ENCODE data around the gene SCARB1. TPM values are rescaled to one million over a fixed set of nuclear protein-coding genes. Genes with fewer than 3 reads are reported as not detected.

Gene SCARB1
- total and polyA plus RNA-seq, 5 donors from 2014 or later: 0.52 to 1.2 (median 0.75) TPM

GRCh38 chr12:124817076-124818000 lies 46.3 kb downstream of the SCARB1 start:
- H3K4me3 Mint-ChIP-seq: no peak overlapping the region
- H3K4me1 ChIP-seq (ENCODE audit: control insufficient read depth, insufficient read depth, low read length, poor library complexity, severe bottlenecking): no peaks in the 10 kb centered on the region
- no peaks in the 10 kb centered on the region for H3K27me3 ChIP-seq (ENCODE audit: control insufficient read depth, insufficient read depth, low read length)
- peaks cover 15% of the 10 kb centered on the region for H3K36me3 Mint-ChIP-seq
- no peak for ATAC-seq (ENCODE audit: low read depth in 2 of 2)
- H3K27ac ChIP-seq (ENCODE audit: insufficient read depth, low read length, poor library complexity, severe bottlenecking): no peak overlapping the region
- H3K9me3 ChIP-seq (ENCODE audit: control insufficient read depth in 2 of 2, low read length in 2 of 2): no peaks in the 10 kb centered on the region
- H3K27me3 Mint-ChIP-seq: no peaks in the 10 kb centered on the region
- no peak for DNase-seq
- H3K4me1 Mint-ChIP-seq: no peaks in the 10 kb centered on the region
- peaks cover 0 to 1% (median 0%) of the 10 kb centered on the region in 7 donors for H3K9me3 Mint-ChIP-seq
- H3K4me3 ChIP-seq (ENCODE audit: low read depth, low read length): no peak overlapping the region
- H3K36me3 ChIP-seq (ENCODE audit: control insufficient read depth, insufficient read depth, low read length): no peaks in the 10 kb centered on the region
- H3K27ac Mint-ChIP-seq: no peak overlapping the region

- no peak overlapping the region for H3K27ac Mint-ChIP-seq
- ATAC-seq (ENCODE audit: low read depth in 2 of 2): no peak
- no peak overlapping the region for H3K4me3 ChIP-seq (ENCODE audit: low read depth, low read length)
- H3K27ac ChIP-seq (ENCODE audit: insufficient read depth, low read length, poor library complexity, severe bottlenecking): no peak overlapping the region
- H3K4me3 Mint-ChIP-seq: no peak overlapping the region
- H3K9me3 ChIP-seq (ENCODE audit: control insufficient read depth in 2 of 2, low read length in 2 of 2): no peaks in the 10 kb centered on the region
- H3K27me3 Mint-ChIP-seq: no peaks in the 10 kb centered on the region
- H3K36me3 Mint-ChIP-seq: peaks cover 15% of the 10 kb centered on the region
- H3K9me3 Mint-ChIP-seq: peaks cover 0 to 1% (median 0%) of the 10 kb centered on the region in 7 donors
- H3K4me1 Mint-ChIP-seq: no peaks in the 10 kb centered on the region
- H3K36me3 ChIP-seq (ENCODE audit: control insufficient read depth, insufficient read depth, low read length): no peaks in the 10 kb centered on the region
- H3K4me1 ChIP-seq (ENCODE audit: control insufficient read depth, insufficient read depth, low read length, poor library complexity, severe bottlenecking): no peaks in the 10 kb centered on the region
- no peak for DNase-seq
- no peaks in the 10 kb centered on the region for H3K27me3 ChIP-seq (ENCODE audit: control insufficient read depth, insufficient read depth, low read length)
Measured at GRCh38 chr12:124816295-124816854, 47.3 kb downstream of the SCARB1 start.

GRCh38 chr12:124814741-124815613 lies 48.7 kb downstream of the SCARB1 start:
- Histone ChIP-seq H3K27ac (ENCODE audit: insufficient read depth, low read length, poor library complexity, severe bottlenecking) (no peak overlapping the region), H3K27me3 (ENCODE audit: control insufficient read depth, insufficient read depth, low read length) (no peaks in the 10 kb centered on the region), H3K4me1 (ENCODE audit: control insufficient read depth, insufficient read depth, low read length, poor library complexity, severe bottlenecking) (no peaks in the 10 kb centered on the region), H3K4me3 (ENCODE audit: low read depth, low read length) (no peak overlapping the region), H3K36me3 (ENCODE audit: control insufficient read depth, insufficient read depth, low read length) (no peaks in the 10 kb centered on the region), H3K9me3 (ENCODE audit: control insufficient read depth in 2 of 2, low read length in 2 of 2) (no peaks in the 10 kb centered on the region)
- peaks cover 15% of the 10 kb centered on the region for H3K36me3 Mint-ChIP-seq
- no peak overlapping the region for H3K27ac Mint-ChIP-seq
- DNase-seq (no peak), ATAC-seq (ENCODE audit: low read depth in 2 of 2) (no peak)
- H3K4me1 Mint-ChIP-seq: no peaks in the 10 kb centered on the region
- H3K27me3 Mint-ChIP-seq: no peaks in the 10 kb centered on the region
- peaks cover 0 to 1% (median 0%) of the 10 kb centered on the region in 7 donors for H3K9me3 Mint-ChIP-seq
- no peak overlapping the region for H3K4me3 Mint-ChIP-seq

GRCh38 chr12:124813782-124814181 lies 49.9 kb downstream of the SCARB1 start:
- no peak overlapping the region for H3K4me3 ChIP-seq (ENCODE audit: low read depth, low read length)
- H3K27me3 ChIP-seq (ENCODE audit: control insufficient read depth, insufficient read depth, low read length): no peaks in the 10 kb centered on the region
- ATAC-seq (ENCODE audit: low read depth in 2 of 2) (no peak), DNase-seq (no peak)
- peaks cover 15% of the 10 kb centered on the region for H3K36me3 Mint-ChIP-seq
- no peaks in the 10 kb centered on the region for H3K4me1 Mint-ChIP-seq
- H3K27ac Mint-ChIP-seq: no peak overlapping the region
- no peaks in the 10 kb centered on the region for H3K27me3 Mint-ChIP-seq
- H3K27ac ChIP-seq (ENCODE audit: insufficient read depth, low read length, poor library complexity, severe bottlenecking): no peak overlapping the region
- H3K4me1 ChIP-seq (ENCODE audit: control insufficient read depth, insufficient read depth, low read length, poor library complexity, severe bottlenecking): no peaks in the 10 kb centered on the region
- peaks cover 0 to 1% (median 0%) of the 10 kb centered on the region in 7 donors for H3K9me3 Mint-ChIP-seq
- H3K4me3 Mint-ChIP-seq: no peak overlapping the region
- no peaks in the 10 kb centered on the region for H3K36me3 ChIP-seq (ENCODE audit: control insufficient read depth, insufficient read depth, low read length)
- no peaks in the 10 kb centered on the region for H3K9me3 ChIP-seq (ENCODE audit: control insufficient read depth in 2 of 2, low read length in 2 of 2)

- no peaks in the 10 kb centered on the region for H3K9me3 Mint-ChIP-seq
Measured at GRCh38 chr12:124812979-124813378, 50.7 kb downstream of the SCARB1 start.

GRCh38 chr12:124812356-124812755 lies 51.3 kb downstream of the SCARB1 start:
- ATAC-seq (ENCODE audit: low read depth in 2 of 2): no peak
- H3K36me3 ChIP-seq (ENCODE audit: control insufficient read depth, insufficient read depth, low read length): no peaks in the 10 kb centered on the region
- Mint-ChIP-seq H3K4me1 (no peaks in the 10 kb centered on the region), H3K27me3 (no peaks in the 10 kb centered on the region), H3K27ac (no peak overlapping the region), H3K9me3 (no peaks in the 10 kb centered on the region), H3K36me3 (peaks cover 15% of the 10 kb centered on the region), H3K4me3 (no peak overlapping the region)
- H3K4me3 ChIP-seq (ENCODE audit: low read depth, low read length): no peak overlapping the region
- H3K27ac ChIP-seq (ENCODE audit: insufficient read depth, low read length, poor library complexity, severe bottlenecking): no peak overlapping the region
- H3K27me3 ChIP-seq (ENCODE audit: control insufficient read depth, insufficient read depth, low read length): no peaks in the 10 kb centered on the region
- H3K4me1 ChIP-seq (ENCODE audit: control insufficient read depth, insufficient read depth, low read length, poor library complexity, severe bottlenecking): no peaks in the 10 kb centered on the region
- no peaks in the 10 kb centered on the region for H3K9me3 ChIP-seq (ENCODE audit: control insufficient read depth in 2 of 2, low read length in 2 of 2)
- DNase-seq: no peak

More at GRCh38 chr12:124812979-124813378, 50.7 kb downstream of the SCARB1 start:
- ATAC-seq (ENCODE audit: low read depth in 2 of 2) (no peak), DNase-seq (no peak)
- Mint-ChIP-seq H3K27ac (no peak overlapping the region), H3K4me3 (no peak overlapping the region), H3K36me3 (peaks cover 15% of the 10 kb centered on the region), H3K4me1 (no peaks in the 10 kb centered on the region), H3K27me3 (no peaks in the 10 kb centered on the region)
- H3K4me3 ChIP-seq (ENCODE audit: low read depth, low read length): no peak overlapping the region
- H3K9me3 ChIP-seq (ENCODE audit: control insufficient read depth in 2 of 2, low read length in 2 of 2): no peaks in the 10 kb centered on the region
- H3K27me3 ChIP-seq (ENCODE audit: control insufficient read depth, insufficient read depth, low read length): no peaks in the 10 kb centered on the region
- H3K27ac ChIP-seq (ENCODE audit: insufficient read depth, low read length, poor library complexity, severe bottlenecking): no peak overlapping the region
- H3K4me1 ChIP-seq (ENCODE audit: control insufficient read depth, insufficient read depth, low read length, poor library complexity, severe bottlenecking): no peaks in the 10 kb centered on the region
- H3K36me3 ChIP-seq (ENCODE audit: control insufficient read depth, insufficient read depth, low read length): no peaks in the 10 kb centered on the region

GRCh38 chr12:124811633-124812032 lies 52.0 kb downstream of the SCARB1 start:
- Mint-ChIP-seq H3K36me3 (peaks cover 15% of the 10 kb centered on the region), H3K27me3 (no peaks in the 10 kb centered on the region), H3K9me3 (no peaks in the 10 kb centered on the region), H3K4me1 (no peaks in the 10 kb centered on the region), H3K27ac (no peak overlapping the region), H3K4me3 (no peak overlapping the region)
- DNase-seq (no peak), ATAC-seq (ENCODE audit: low read depth in 2 of 2) (no peak)
- Histone ChIP-seq H3K36me3 (ENCODE audit: control insufficient read depth, insufficient read depth, low read length) (no peaks in the 10 kb centered on the region), H3K4me1 (ENCODE audit: control insufficient read depth, insufficient read depth, low read length, poor library complexity, severe bottlenecking) (no peaks in the 10 kb centered on the region), H3K4me3 (ENCODE audit: low read depth, low read length) (no peak overlapping the region), H3K27me3 (ENCODE audit: control insufficient read depth, insufficient read depth, low read length) (no peaks in the 10 kb centered on the region), H3K9me3 (ENCODE audit: control insufficient read depth in 2 of 2, low read length in 2 of 2) (no peaks in the 10 kb centered on the region), H3K27ac (ENCODE audit: insufficient read depth, low read length, poor library complexity, severe bottlenecking) (no peak overlapping the region)
